Daoy (cell line): ENCODE results near the gene HMGCS2. TPM values are rescaled to one million over a fixed set of nuclear protein-coding genes. Genes with fewer than 3 reads are reported as not detected.

Experiments used
- DNase-seq: peaks from one replicate; pipeline ENCODE4 v3.0.0-alpha.2; 2015; ENCODE audit warnings: low read depth
- total RNA-seq: library from RNA; depleted of rRNA; stranded (reverse); fragments of >200 nt; shearing (Covaris generic); gene quantifications from 2 replicates; pipeline ENCODE4 v1.2.3, GENCODE V29; 2014; rRNA removed

Gene HMGCS2
- not detected in 2 replicates for total RNA-seq

GRCh38 chr1:119768778-119769177, at the start of gene HMGCS2:
TSS of gene HMGCS2 (minus strand) at chr1:119768905. CDS start at chr1:119768844, 61 bp downstream.
- DNase-seq, result no peak

GRCh38 chr1:119818181-119818580, 49.5 kb upstream of the HMGCS2 start:
- DNase-seq, result no peak

DNA sequence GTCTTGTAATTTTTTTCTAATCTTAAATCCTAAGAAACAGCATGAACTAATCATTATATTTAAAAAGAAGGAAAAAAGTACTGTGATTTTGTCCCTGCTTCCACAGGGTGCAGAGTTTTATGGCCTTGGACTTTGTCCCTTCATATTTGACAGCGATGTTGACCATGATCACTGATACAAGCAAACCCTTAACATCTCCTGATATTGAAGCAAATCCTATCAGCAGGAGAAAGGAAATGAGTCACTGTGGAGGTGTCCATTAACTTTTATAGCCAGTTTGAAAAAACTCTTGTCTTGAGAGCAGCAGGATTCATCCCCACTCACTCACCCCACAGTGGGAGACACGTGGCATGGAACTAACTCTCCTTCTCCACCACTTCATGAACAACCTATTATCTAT, 47.7 kb upstream of the HMGCS2 start:
- DNase-seq, result peak; percentile 46

GRCh38 chr1:119815928-119816327, 47.2 kb upstream of the HMGCS2 start:
- DNase-seq, result no peak

DNA sequence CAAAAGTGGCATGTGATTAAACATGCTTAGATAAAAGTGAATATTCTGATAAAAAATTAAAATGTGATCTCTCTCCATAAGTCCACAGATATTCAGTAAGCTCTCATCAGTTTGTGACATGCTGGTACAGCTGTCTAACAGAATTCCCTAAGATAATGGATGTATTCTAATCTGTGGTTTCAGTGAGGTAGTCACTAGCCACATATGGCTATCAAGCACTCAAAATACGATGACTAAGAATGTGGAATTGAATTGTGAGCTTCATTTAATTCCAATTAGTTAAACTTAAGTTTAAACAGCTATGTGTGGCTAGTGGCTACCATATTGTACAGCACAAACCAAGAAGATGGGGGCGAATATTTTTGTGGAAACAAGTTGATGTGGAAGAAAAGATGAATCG, 46.7 kb upstream of the HMGCS2 start:
- DNase-seq, result peak; percentile 72

DNA sequence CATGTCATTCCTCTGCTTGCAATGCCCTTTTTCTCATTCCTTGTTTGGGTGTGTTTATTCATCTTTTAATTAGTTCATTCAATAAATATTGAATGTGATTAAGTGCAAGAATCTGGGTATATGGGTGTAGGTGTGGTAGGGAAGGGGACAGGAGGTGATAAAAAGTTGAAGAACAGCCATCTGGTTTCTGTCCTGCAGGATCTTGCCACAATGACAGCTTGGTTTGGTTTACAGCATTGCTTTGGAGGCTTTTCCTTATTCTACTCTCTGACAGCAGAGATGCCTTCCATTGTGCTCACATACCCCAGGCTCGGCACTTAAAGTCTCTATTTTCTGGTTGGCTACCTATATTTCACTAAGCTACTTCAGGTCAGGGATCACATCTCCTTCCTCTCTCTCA, 45.6 kb upstream of the HMGCS2 start:
- DNase-seq, result no peak

- DNase-seq, result no peak
Observed at GRCh38 chr1:119811985-119812557, 43.4 kb upstream of the HMGCS2 start.

GRCh38 chr1:119811387-119811786, 42.7 kb upstream of the HMGCS2 start, which contains the start of gene REG4:
TSS of gene REG4 (minus strand) at chr1:119811460. CDS start at chr1:119808769, 2,691 bp downstream.
- DNase-seq, result no peak

- peak; percentile 87 for DNase-seq
Observed at GRCh38 chr1:119808972-119809550, 40.4 kb upstream of the HMGCS2 start.

- DNase-seq, result peak; percentile 63
Observed at GRCh38 chr1:119808491-119808890, 39.8 kb upstream of the HMGCS2 start.

DNA sequence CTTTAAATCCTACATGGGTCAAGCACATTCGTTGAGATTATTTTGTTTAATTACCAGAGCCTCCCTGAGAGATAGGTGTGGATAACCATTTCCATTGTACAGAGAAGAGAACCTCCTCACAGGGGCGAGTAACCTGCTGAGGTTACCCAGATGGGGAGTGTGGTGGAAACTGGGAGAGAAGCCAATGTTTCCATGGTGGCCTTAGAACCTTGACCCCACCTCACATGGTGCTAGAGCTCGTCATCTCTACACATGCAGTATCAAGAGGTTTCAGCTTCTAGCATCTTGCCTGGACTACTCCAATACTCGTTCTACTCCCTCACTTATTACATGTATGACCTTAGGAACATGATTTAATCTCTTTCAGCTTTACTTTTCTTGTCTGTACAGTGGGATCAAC, 37.8 kb upstream of the HMGCS2 start:
- DNase-seq, result no peak

DNA sequence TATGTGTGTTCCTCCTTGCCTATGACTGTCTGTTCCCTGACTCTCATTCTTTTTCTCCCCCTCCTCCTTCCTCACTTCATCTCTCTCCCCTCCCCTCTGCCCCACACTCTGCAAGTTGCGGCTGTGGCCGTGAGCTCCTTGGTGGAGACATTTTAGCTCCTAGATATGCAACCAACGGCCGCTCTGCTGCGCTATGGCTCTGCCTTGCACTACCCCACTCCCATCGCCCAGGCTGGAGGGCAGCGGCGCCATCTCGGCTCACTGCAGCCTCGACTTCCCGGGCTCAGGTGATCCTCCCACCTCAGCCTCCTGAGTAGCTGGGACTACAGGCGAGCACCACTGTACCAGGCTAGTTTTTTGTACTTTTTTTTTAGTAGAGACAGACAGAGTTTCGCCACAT, 37.0 kb upstream of the HMGCS2 start:
- DNase-seq, result no peak

- no peak for DNase-seq
Observed at GRCh38 chr1:119805247-119805646, 36.5 kb upstream of the HMGCS2 start.

DNA sequence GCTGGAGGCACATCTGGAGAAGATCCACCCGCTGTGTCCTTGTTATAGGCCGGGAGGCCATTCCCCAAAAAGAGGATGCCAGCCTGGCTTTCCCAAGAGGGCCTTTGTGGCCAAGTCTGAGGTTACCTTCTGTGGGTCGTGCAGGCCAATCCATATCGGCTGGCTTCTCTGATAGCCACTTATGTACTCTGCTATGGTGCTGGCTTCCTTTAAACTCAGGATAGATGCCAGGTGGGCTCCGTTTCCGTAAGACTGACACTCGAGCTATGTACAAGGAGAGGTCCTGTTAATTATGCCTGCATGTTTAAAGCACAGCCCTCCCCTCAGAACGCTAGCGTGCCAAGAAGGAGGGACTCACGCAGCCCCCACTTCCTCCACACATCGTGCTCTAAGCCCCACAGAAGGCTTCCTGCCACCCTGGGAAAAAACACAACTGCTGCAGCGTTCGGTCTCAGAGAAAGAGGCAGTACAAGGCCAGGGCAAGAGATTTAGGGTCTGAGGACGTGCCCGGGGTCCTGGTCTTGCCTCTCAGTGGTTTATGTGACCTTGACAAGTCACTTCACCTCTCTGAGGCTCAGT, 31.0 kb upstream of the HMGCS2 start:
- DNase-seq, result no peak

DNA sequence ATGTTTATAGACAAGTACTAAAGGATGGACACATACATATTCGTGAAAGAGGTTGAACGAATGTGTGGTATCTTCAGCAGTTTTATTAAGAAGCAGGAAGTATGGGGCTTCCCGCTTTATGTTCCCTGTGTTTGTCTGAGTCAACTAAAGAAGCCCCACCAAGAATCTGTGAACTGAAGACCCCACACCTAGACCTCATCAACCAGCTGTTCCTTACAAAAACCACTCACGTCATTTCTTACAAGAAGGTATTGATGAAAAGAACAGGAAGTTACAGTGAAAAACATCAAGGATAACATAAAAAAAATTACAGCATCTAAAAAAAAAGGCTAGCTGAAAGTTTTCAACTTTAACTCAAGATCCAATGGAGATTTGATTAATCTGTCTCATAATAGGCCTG, 30.3 kb upstream of the HMGCS2 start:
- DNase-seq, result no peak

- no peak for DNase-seq
Observed at GRCh38 chr1:119797606-119798005, 28.9 kb upstream of the HMGCS2 start.

GRCh38 chr1:119797162-119797561, 28.5 kb upstream of the HMGCS2 start:
- no peak for DNase-seq

DNA sequence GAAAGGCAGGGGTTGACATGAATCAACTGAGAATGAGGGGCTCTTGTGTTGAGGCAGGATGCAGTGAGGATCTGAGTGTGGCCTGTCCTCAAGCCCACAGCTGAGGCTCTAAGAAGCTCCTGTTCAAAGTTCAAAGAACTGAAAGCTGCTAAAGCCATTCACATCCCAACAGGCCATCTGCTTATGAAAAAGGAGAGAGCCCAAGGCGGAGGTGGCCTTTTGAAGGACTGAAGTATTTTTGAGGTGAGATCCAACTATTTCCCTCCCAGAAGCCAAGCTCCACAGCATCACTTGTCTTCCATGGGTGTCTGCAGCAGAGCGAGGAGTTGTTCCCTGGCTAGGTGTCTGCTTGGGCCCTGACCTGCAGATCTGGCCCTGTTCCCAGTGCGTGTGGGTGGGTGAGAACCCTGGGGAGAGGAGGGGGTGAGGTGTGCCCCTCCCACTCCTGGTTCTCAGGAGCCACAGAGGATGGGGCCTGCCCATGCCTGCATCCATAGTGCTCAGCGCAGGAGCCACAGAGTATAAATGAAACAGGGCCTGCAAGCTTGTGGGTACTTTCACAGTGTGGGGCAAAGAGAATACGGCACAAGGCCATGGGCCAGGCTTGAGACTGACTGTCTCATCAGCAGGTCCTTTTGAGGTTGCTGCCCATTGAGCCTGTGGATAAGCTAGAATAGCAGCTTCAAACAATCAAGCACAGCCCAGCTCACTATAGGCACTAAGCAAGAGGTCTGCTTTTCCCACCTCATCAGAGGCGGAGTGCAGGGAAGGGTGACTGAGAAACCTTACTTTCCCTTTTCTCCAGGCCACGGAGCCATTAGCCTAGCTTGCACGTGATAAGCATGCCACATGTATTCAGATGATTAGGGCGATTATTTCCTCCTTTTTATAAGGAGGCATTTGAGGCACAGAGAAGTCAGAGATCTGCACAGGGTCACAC, 26.8 kb upstream of the HMGCS2 start:
- DNase-seq, result no peak

- no peak for DNase-seq
Observed at GRCh38 chr1:119794876-119795240, 26.2 kb upstream of the HMGCS2 start.

GRCh38 chr1:119794230-119794875, 25.6 kb upstream of the HMGCS2 start:
- DNase-seq, result no peak

DNA sequence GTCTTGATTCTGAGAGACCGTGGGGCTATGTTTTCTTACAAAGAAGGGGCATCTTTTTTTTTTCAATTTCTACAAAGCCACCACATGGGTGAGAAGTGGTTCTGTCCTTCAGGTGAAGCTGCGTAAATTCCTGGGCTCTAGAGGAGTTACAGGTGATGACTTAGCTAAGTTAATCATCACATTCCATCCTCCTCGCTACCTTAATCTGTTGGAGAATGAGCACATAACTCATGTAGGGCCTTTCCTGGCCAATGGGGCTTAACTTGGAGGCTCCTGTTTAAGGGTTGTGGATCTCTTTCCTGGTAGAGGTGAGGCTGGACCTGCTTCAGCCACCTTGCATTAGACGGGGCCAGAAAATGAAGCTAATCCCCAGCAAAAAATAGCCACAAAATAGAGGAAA, 22.7 kb upstream of the HMGCS2 start:
- DNase-seq, result no peak
